Progenitor cell of endocrine pancreas (in vitro differentiated cells): ENCODE results near the gene DTNB. TPM values are rescaled to one million over a fixed set of nuclear protein-coding genes. Genes with fewer than 3 reads are reported as not detected.
A peak's percentile ranks its signal among the peaks of the same experiment; 100 is the strongest.

Source experiments
- DNase-seq: peaks from one replicate; pipeline ENCODE4 v3.0.0; 2021; ENCODE audit warnings: low spot score; ENCODE audit not compliant: unreplicated experiment
- H3K27ac Mint-ChIP-seq: 2 replicates; pipeline ENCODE4 v1.8.0; 2021; ENCODE audit warnings: mild to moderate bottlenecking, moderate library complexity, mixed read lengths
- H3K27me3 Mint-ChIP-seq: 2 replicates; pipeline ENCODE4 v1.8.0; 2021; ENCODE audit warnings: mixed read lengths
- H3K36me3 Mint-ChIP-seq: 2 replicates; pipeline ENCODE4 v1.8.0; 2022; ENCODE audit warnings: mixed read lengths; ENCODE audit not compliant: insufficient read depth
- H3K4me1 Mint-ChIP-seq: 2 replicates; pipeline ENCODE4 v1.8.0; 2021; ENCODE audit warnings: low read depth, mixed read lengths
- H3K4me3 Mint-ChIP-seq: 2 replicates; pipeline ENCODE4 v1.8.0; 2021; ENCODE audit warnings: low read depth, mild to moderate bottlenecking, moderate library complexity, mixed read lengths
- H3K9me3 Mint-ChIP-seq: 2 replicates; pipeline ENCODE4 v1.8.0; 2021; ENCODE audit warnings: low read depth, mixed read lengths
- CTCF ChIP-seq: fragments of 200-600 bp; sonication (generic); IDR thresholded peaks from one replicate; pipeline ENCODE4 v1.5.0; 2021; ENCODE audit warnings: antibody characterized with exemption, mild to moderate bottlenecking; ENCODE audit not compliant: unreplicated experiment
- total RNA-seq: library from RNA; stranded (reverse); gene quantifications from 2 replicates; pipeline ENCODE4 v1.2.1, GENCODE V29; 2021

DTNB gene
- total RNA-seq, 1 donor from 2014 or later = 29.3 TPM

DNA sequence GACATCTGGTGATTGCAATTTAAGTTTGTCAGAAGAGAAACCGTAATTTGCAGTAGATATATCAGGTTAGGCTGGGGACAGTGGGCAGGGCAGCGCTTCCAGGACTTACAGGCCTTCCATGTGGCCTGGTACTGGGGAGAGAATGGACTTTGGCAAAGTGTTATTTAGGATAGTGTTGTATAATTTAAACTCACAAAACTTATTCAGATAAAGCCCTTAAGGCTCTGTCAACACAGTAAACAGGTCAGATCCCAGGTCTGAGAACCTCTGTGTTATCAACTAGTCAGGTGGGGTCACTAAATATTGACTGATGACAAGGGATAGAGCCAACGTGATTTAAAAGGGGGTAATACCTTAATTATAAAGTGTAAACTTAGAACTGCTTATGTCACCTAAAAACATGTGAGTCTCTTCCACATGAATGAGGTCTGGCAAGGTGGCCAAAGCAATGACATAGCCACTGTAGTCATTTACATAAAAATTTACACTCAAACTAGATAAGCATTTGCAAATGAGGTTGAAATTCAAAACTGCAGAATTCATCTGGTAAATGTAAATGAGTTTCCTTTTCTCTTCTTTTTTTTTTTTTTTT is 251.5 kb downstream of the DTNB start:
- H3K36me3 Mint-ChIP-seq = peaks cover 9% of the 10 kb centered on the region
- no peaks in the 10 kb centered on the region for H3K27me3 Mint-ChIP-seq
- DNase-seq = no peak
- TF ChIP-seq CTCF = no peak
- H3K9me3 Mint-ChIP-seq = no peaks in the 10 kb centered on the region
- H3K4me3 Mint-ChIP-seq = no peak overlapping the region
- H3K4me1 Mint-ChIP-seq = peaks cover 15% of the 10 kb centered on the region
- peak overlapping the region; percentile 11 for H3K27ac Mint-ChIP-seq

DNA sequence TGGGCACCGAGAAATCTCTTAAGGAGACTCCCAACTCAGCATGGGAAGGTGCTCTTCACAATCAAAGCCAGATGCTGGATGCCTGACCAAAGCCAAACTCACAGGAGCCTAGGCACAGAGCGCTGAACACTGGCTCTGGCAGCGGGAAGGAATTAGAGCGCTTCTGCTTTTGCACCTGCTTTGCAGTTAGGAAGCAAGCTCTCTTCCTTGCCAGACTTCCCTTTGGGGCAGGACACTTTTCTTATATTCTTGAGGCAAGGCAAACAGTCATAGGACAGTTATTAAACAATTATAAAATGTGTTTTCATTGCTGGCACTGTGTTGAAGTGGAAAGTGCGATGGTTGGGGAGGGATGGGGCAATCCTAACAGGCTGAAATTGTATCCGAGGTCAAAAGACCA is 252.1 kb downstream of the DTNB start:
- Mint-ChIP-seq H3K36me3 (peaks cover 9% of the 10 kb centered on the region), H3K27me3 (no peaks in the 10 kb centered on the region), H3K4me1 (peaks cover 15% of the 10 kb centered on the region), H3K27ac (peak overlapping the region; percentile 11), H3K4me3 (no peak overlapping the region), H3K9me3 (no peaks in the 10 kb centered on the region)
- no peak for TF ChIP-seq CTCF
- DNase-seq = no peak

GRCh38 chr2:25420820-25421237 is 252.5 kb downstream of the DTNB start:
- Mint-ChIP-seq H3K4me1 (peaks cover 15% of the 10 kb centered on the region), H3K36me3 (peaks cover 9% of the 10 kb centered on the region), H3K27me3 (no peaks in the 10 kb centered on the region), H3K4me3 (no peak overlapping the region), H3K27ac (no peak overlapping the region), H3K9me3 (no peaks in the 10 kb centered on the region)
- no peak for TF ChIP-seq CTCF
- no peak for DNase-seq

GRCh38 chr2:25419678-25420242 is 253.6 kb downstream of the DTNB start:
- Mint-ChIP-seq H3K36me3 (peaks cover 9% of the 10 kb centered on the region), H3K4me3 (no peak overlapping the region), H3K27ac (no peak overlapping the region), H3K9me3 (no peaks in the 10 kb centered on the region), H3K4me1 (peaks cover 15% of the 10 kb centered on the region), H3K27me3 (no peaks in the 10 kb centered on the region)
- DNase-seq = no peak
- TF ChIP-seq CTCF = no peak

- no peak for DNase-seq
- Mint-ChIP-seq H3K36me3 (peaks cover 9% of the 10 kb centered on the region), H3K4me3 (no peak overlapping the region), H3K27me3 (no peaks in the 10 kb centered on the region), H3K27ac (no peak overlapping the region), H3K9me3 (no peaks in the 10 kb centered on the region), H3K4me1 (peaks cover 15% of the 10 kb centered on the region)
- no peak for TF ChIP-seq CTCF
Measured at GRCh38 chr2:25418944-25419677, 254.3 kb downstream of the DTNB start.
